Tibial artery (tissue), 4 donors: ENCODE data around the gene COQ7.

Experiments
- DNase-seq, 2 donors: peaks; one replicate each; pipeline ENCODE4 v3.0.0-alpha.2; 2019
- H3K27ac ChIP-seq, 2 donors: fragments of 200-600 bp; sonication (generic) in 1 of 2; 1 replicate in 1 of 2; 2 replicates in 1 of 2; pipeline ENCODE4 v1.5.1; 2018 to 2019; ENCODE audit warnings: mild to moderate bottlenecking in 1 of 2
- H3K27me3 ChIP-seq, 2 donors: fragments of 200-600 bp; sonication (generic) in 1 of 2; one replicate each; pipeline versions ENCODE4 v1.5.1 to v1.6.0; 2016 to 2019
- H3K36me3 ChIP-seq, 3 donors: fragments of 200-600 bp; sonication (generic) in 2 of 3; one replicate each; pipeline ENCODE4 v1.5.1; 2016 to 2019; ENCODE audit warnings: mild to moderate bottlenecking in 2 of 3
- H3K4me1 ChIP-seq, 4 donors: fragments of 200-600 bp; sonication (generic) in 2 of 4; 1 replicate in 3 of 4; 2 replicates in 1 of 4; pipeline ENCODE4 v1.5.1; 2016 to 2019
- H3K4me3 ChIP-seq, 2 donors: fragments of 200-600 bp; sonication (generic) in 1 of 2; 1 replicate in 1 of 2; 2 replicates in 1 of 2; pipeline ENCODE4 v1.5.1; 2018 to 2019; ENCODE audit warnings: mild to moderate bottlenecking in 2 of 2
- H3K9me3 ChIP-seq, 3 donors: fragments of 200-600 bp; sonication (generic) in 1 of 3; one replicate each; pipeline ENCODE4 v1.5.1; 2016 to 2019
- intact Hi-C: fragments of 100-400 bp; cut with DNase I; formaldehyde crosslinking; loops from one replicate; pipeline ENCODE4 v1.15.0; 2023; ENCODE audit warnings: low total_unique reads
- TF ChIP-seq, protein P1 (sequence below), 2 experiments: fragments of 200-600 bp in 1 of 2; fragments of 450-650 bp in 1 of 2; IDR thresholded peaks; one replicate each; pipeline ENCODE4 v1.5.1; 2017 to 2019; ENCODE audit warnings: antibody characterized with exemption in 2 of 2, mild to moderate bottlenecking in 1 of 2, moderate library complexity in 1 of 2

The COQ7 gene

GRCh38 chr16:19085679-19086200 is 18.3 kb downstream of the COQ7 start:
- no peak for DNase-seq
- H3K4me1 ChIP-seq, result peaks cover 0 to 12% (median 8%) of the 10 kb centered on the region in 4 donors
- TF ChIP-seq, protein P1, sequence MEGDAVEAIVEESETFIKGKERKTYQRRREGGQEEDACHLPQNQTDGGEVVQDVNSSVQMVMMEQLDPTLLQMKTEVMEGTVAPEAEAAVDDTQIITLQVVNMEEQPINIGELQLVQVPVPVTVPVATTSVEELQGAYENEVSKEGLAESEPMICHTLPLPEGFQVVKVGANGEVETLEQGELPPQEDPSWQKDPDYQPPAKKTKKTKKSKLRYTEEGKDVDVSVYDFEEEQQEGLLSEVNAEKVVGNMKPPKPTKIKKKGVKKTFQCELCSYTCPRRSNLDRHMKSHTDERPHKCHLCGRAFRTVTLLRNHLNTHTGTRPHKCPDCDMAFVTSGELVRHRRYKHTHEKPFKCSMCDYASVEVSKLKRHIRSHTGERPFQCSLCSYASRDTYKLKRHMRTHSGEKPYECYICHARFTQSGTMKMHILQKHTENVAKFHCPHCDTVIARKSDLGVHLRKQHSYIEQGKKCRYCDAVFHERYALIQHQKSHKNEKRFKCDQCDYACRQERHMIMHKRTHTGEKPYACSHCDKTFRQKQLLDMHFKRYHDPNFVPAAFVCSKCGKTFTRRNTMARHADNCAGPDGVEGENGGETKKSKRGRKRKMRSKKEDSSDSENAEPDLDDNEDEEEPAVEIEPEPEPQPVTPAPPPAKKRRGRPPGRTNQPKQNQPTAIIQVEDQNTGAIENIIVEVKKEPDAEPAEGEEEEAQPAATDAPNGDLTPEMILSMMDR (IDR thresholded peaks at IDR 0.05), result no peak
- intact Hi-C loops, result loop anchor here (2.0 to 5.0 kb wide), 3 partner anchors 92 to 417 kb away; no protein-coding TSS in a partner anchor
- H3K27me3 ChIP-seq, result no peaks in the 10 kb centered on the region
- H3K9me3 ChIP-seq, result no peaks in the 10 kb centered on the region
- no peak overlapping the region for H3K4me3 ChIP-seq
- peaks cover 0 to 15% (median 5%) of the 10 kb centered on the region in 3 donors for H3K36me3 ChIP-seq
- H3K27ac ChIP-seq, result no peak overlapping the region

DNA sequence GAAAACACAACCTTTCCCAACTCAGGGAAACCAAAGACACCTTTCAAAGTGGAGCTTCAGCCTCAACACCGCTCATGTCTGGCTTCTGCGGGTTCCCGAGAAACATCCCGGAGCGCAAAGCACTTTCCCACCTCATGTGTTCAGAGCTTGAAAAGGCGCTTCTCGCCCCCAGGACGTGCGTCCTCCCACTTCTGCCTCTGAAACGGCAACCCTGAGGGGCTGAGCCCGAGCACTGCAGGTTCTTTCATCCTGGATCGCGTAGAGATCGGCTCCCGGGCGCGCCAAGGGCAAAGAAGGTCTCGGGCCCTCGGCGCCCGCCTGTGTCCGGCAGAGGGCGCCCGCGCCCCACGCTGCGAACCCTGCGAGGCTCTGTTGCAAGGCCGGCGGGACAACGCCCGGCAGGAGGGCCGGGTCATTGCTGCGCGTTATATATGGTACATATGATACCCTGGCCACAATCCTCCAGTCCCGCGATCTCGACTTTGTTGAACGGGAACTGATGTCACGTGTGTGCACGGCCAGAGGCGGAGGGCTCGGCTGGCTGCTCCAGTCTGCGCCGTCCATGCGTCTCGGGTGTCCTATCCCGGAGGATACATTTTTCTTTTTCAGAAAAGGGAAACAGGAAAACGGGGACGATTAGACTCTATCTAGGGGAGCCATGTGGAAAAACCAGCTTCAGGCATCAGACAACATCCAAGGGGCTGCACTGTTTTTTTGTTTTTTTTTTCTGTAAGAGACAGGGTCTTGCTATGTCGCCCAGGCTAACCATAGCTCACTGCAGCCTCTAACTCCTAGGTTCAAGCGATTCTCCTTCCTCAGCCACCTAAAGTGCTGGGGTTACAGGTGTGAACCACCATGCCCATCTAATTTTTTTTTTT is 19.1 kb downstream of the COQ7 start:
- Histone ChIP-seq H3K9me3 (no peaks in the 10 kb centered on the region), H3K27me3 (no peaks in the 10 kb centered on the region), H3K4me1 (peaks cover 0 to 12% (median 8%) of the 10 kb centered on the region in 4 donors), H3K27ac (no peak overlapping the region), H3K4me3 (peak overlapping the region; percentile 38 to 45), H3K36me3 (peaks cover 0 to 8% (median 0%) of the 10 kb centered on the region in 3 donors)
- TF ChIP-seq, protein P1 (IDR thresholded peaks at IDR 0.05), result peak; percentile 97 to 100
- peak; percentile 83 to 88 for DNase-seq
- intact Hi-C loops, result loop anchor here (2.0 to 5.0 kb wide), 3 partner anchors 91 to 416 kb away; no protein-coding TSS in a partner anchor

GRCh38 chr16:19088341-19088916 is 21.0 kb downstream of the COQ7 start:
- Histone ChIP-seq H3K9me3 (no peaks in the 10 kb centered on the region), H3K4me3 (no peak overlapping the region), H3K36me3 (no peaks in the 10 kb centered on the region), H3K4me1 (peaks cover 0 to 12% (median 8%) of the 10 kb centered on the region in 4 donors), H3K27ac (no peak overlapping the region), H3K27me3 (no peaks in the 10 kb centered on the region)
- intact Hi-C loops, result loop anchor here (5.0 kb wide), 2 partner anchors 89 to 414 kb away; no protein-coding TSS in a partner anchor
- peak in 1 of 2 donors; percentile 6 for DNase-seq
- TF ChIP-seq, protein P1 (IDR thresholded peaks at IDR 0.05), result no peak

GRCh38 chr16:19089410-19089955 is 22.1 kb downstream of the COQ7 start:
- TF ChIP-seq, protein P1 (IDR thresholded peaks at IDR 0.05), result no peak
- Histone ChIP-seq H3K4me3 (no peak overlapping the region), H3K4me1 (peaks cover 0 to 12% (median 8%) of the 10 kb centered on the region in 4 donors), H3K9me3 (no peaks in the 10 kb centered on the region), H3K36me3 (no peaks in the 10 kb centered on the region), H3K27ac (no peak overlapping the region), H3K27me3 (no peaks in the 10 kb centered on the region)
- peak in 1 of 2 donors; percentile 40 for DNase-seq
- intact Hi-C loops, result loop anchor here (5.0 kb wide), 2 partner anchors 88 to 413 kb away; no protein-coding TSS in a partner anchor

DNA sequence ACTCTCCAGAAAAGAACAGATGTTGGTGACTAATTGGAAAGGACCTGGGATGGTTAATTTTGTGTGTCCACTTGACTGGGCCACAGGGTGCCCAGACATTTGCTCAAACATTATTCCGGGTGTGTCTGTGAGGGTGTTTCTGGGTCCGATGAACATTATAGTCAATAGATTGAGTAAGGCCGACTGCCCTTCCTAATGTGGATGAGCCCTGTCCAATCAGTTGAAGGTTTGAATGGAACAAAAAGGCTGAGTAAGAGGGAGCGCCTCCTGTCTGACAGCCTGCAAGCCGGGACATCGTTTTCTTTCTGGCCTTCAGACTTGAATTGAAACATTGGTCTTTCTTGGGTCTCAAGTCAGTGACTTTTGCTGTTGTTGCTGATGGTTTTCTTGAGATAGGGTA is 23.5 kb downstream of the COQ7 start:
- TF ChIP-seq, protein P1 (IDR thresholded peaks at IDR 0.05), result no peak
- H3K27ac ChIP-seq, result no peak overlapping the region

More for the DNA sequence above, 23.5 kb downstream of the COQ7 start:
- no peaks in the 10 kb centered on the region for H3K27me3 ChIP-seq
- intact Hi-C loops, result no loop called here
- peaks cover 0 to 11% (median 8%) of the 10 kb centered on the region in 4 donors for H3K4me1 ChIP-seq
- peak in 1 of 2 donors; percentile 12 for DNase-seq
- no peak overlapping the region for H3K4me3 ChIP-seq
- no peaks in the 10 kb centered on the region for H3K9me3 ChIP-seq
- H3K36me3 ChIP-seq, result no peaks in the 10 kb centered on the region
